ENCODE measurements around the gene CNNM4.

CNNM4 gene

GRCh38 chr2:96832754-96833507 is 72.2 kb downstream of the CNNM4 start:
- H3K4me3 ChIP-seq (ENCODE audit: low read length): no peak overlapping the region
- H3K9me3 ChIP-seq (ENCODE audit: control insufficient read depth, low read length): no peaks in the 10 kb centered on the region
- H3K9ac ChIP-seq (ENCODE audit: low read length): no peak overlapping the region
- peaks cover 16% of the 10 kb centered on the region for H3K36me3 ChIP-seq (ENCODE audit: control insufficient read depth, insufficient read depth, low read length)
- H3K27me3 ChIP-seq (ENCODE audit: control insufficient read depth, insufficient read depth, low read length): no peaks in the 10 kb centered on the region
- peaks cover 19% of the 10 kb centered on the region for H3K4me1 ChIP-seq (ENCODE audit: control insufficient read depth, insufficient read depth, low read length)

- Histone ChIP-seq H3K4me3 (ENCODE audit: low read length) (no peak overlapping the region), H3K4me1 (ENCODE audit: control insufficient read depth, insufficient read depth, low read length) (peaks cover 33% of the 10 kb centered on the region), H3K27me3 (ENCODE audit: control insufficient read depth, insufficient read depth, low read length) (no peaks in the 10 kb centered on the region), H3K9ac (ENCODE audit: low read length) (no peak overlapping the region), H3K36me3 (ENCODE audit: control insufficient read depth, insufficient read depth, low read length) (no peaks in the 10 kb centered on the region), H3K9me3 (ENCODE audit: control insufficient read depth, low read length) (no peaks in the 10 kb centered on the region)
Measured at GRCh38 chr2:96835830-96836229, 75.1 kb downstream of the CNNM4 start.

- H3K9me3 ChIP-seq (ENCODE audit: control insufficient read depth, low read length): no peaks in the 10 kb centered on the region
- no peaks in the 10 kb centered on the region for H3K36me3 ChIP-seq (ENCODE audit: control insufficient read depth, insufficient read depth, low read length)
- H3K9ac ChIP-seq (ENCODE audit: low read length): no peak overlapping the region
- H3K4me1 ChIP-seq (ENCODE audit: control insufficient read depth, insufficient read depth, low read length): peaks cover 22% of the 10 kb centered on the region
- no peaks in the 10 kb centered on the region for H3K27me3 ChIP-seq (ENCODE audit: control insufficient read depth, insufficient read depth, low read length)
- no peak overlapping the region for H3K4me3 ChIP-seq (ENCODE audit: low read length)
Measured at GRCh38 chr2:96837575-96837974, 76.9 kb downstream of the CNNM4 start.

- no peak overlapping the region for H3K4me3 ChIP-seq (ENCODE audit: low read length)
- no peaks in the 10 kb centered on the region for H3K9me3 ChIP-seq (ENCODE audit: control insufficient read depth, low read length)
- peaks cover 14% of the 10 kb centered on the region for H3K4me1 ChIP-seq (ENCODE audit: control insufficient read depth, insufficient read depth, low read length)
- H3K36me3 ChIP-seq (ENCODE audit: control insufficient read depth, insufficient read depth, low read length): no peaks in the 10 kb centered on the region
- no peaks in the 10 kb centered on the region for H3K27me3 ChIP-seq (ENCODE audit: control insufficient read depth, insufficient read depth, low read length)
- peak overlapping the region; percentile 39 for H3K9ac ChIP-seq (ENCODE audit: low read length)
Measured at GRCh38 chr2:96838345-96839292, 77.9 kb downstream of the CNNM4 start.

- peaks cover 14% of the 10 kb centered on the region for H3K4me1 ChIP-seq (ENCODE audit: control insufficient read depth, insufficient read depth, low read length)
- no peak overlapping the region for H3K4me3 ChIP-seq (ENCODE audit: low read length)
- H3K27me3 ChIP-seq (ENCODE audit: control insufficient read depth, insufficient read depth, low read length): no peaks in the 10 kb centered on the region
- H3K36me3 ChIP-seq (ENCODE audit: control insufficient read depth, insufficient read depth, low read length): no peaks in the 10 kb centered on the region
- H3K9ac ChIP-seq (ENCODE audit: low read length): peak overlapping the region; percentile 39
- H3K9me3 ChIP-seq (ENCODE audit: control insufficient read depth, low read length): no peaks in the 10 kb centered on the region
Measured at GRCh38 chr2:96839293-96839874, 78.7 kb downstream of the CNNM4 start.

GRCh38 chr2:96839875-96840850 is 79.5 kb downstream of the CNNM4 start:
- no peak overlapping the region for H3K9ac ChIP-seq (ENCODE audit: low read length)
- H3K9me3 ChIP-seq (ENCODE audit: control insufficient read depth, low read length): no peaks in the 10 kb centered on the region
- no peak overlapping the region for H3K4me3 ChIP-seq (ENCODE audit: low read length)
- H3K4me1 ChIP-seq (ENCODE audit: control insufficient read depth, insufficient read depth, low read length): peaks cover 14% of the 10 kb centered on the region
- no peaks in the 10 kb centered on the region for H3K36me3 ChIP-seq (ENCODE audit: control insufficient read depth, insufficient read depth, low read length)
- H3K27me3 ChIP-seq (ENCODE audit: control insufficient read depth, insufficient read depth, low read length): no peaks in the 10 kb centered on the region

- no peaks in the 10 kb centered on the region for H3K36me3 ChIP-seq (ENCODE audit: control insufficient read depth, insufficient read depth, low read length)
- H3K27me3 ChIP-seq (ENCODE audit: control insufficient read depth, insufficient read depth, low read length): no peaks in the 10 kb centered on the region
- H3K4me3 ChIP-seq (ENCODE audit: low read length): no peak overlapping the region
- H3K9ac ChIP-seq (ENCODE audit: low read length): no peak overlapping the region
- H3K4me1 ChIP-seq (ENCODE audit: control insufficient read depth, insufficient read depth, low read length): peaks cover 14% of the 10 kb centered on the region
- no peaks in the 10 kb centered on the region for H3K9me3 ChIP-seq (ENCODE audit: control insufficient read depth, low read length)
Measured at GRCh38 chr2:96841701-96842495, 81.2 kb downstream of the CNNM4 start.

- no peaks in the 10 kb centered on the region for H3K27me3 ChIP-seq (ENCODE audit: control insufficient read depth, insufficient read depth, low read length)
- H3K4me1 ChIP-seq (ENCODE audit: control insufficient read depth, insufficient read depth, low read length): peaks cover 14% of the 10 kb centered on the region
- H3K36me3 ChIP-seq (ENCODE audit: control insufficient read depth, insufficient read depth, low read length): no peaks in the 10 kb centered on the region
- no peaks in the 10 kb centered on the region for H3K9me3 ChIP-seq (ENCODE audit: control insufficient read depth, low read length)
- no peak overlapping the region for H3K4me3 ChIP-seq (ENCODE audit: low read length)
- no peak overlapping the region for H3K9ac ChIP-seq (ENCODE audit: low read length)
Measured at GRCh38 chr2:96842600-96842999, 81.9 kb downstream of the CNNM4 start.

- Histone ChIP-seq H3K36me3 (ENCODE audit: control insufficient read depth, insufficient read depth, low read length) (no peaks in the 10 kb centered on the region), H3K4me3 (ENCODE audit: low read length) (no peak within 1 kb of the TSS), H3K9ac (ENCODE audit: low read length) (no peak within 1 kb of the TSS), H3K4me1 (ENCODE audit: control insufficient read depth, insufficient read depth, low read length) (peaks cover 13% of the 10 kb centered on the region), H3K9me3 (ENCODE audit: control insufficient read depth, low read length) (no peaks in the 10 kb centered on the region), H3K27me3 (ENCODE audit: control insufficient read depth, insufficient read depth, low read length) (no peaks in the 10 kb centered on the region)
Measured at GRCh38 chr2:96843538-96844268, 83.0 kb downstream of the CNNM4 start, which contains the start of gene ANKRD23. TSS of gene ANKRD23 (minus strand) at chr2:96844021. CDS start at chr2:96843992, 29 bp downstream.

GRCh38 chr2:96844405-96844808 is 83.7 kb downstream of the CNNM4 start:
- peaks cover 6% of the 10 kb centered on the region for H3K4me1 ChIP-seq (ENCODE audit: control insufficient read depth, insufficient read depth, low read length)
- H3K36me3 ChIP-seq (ENCODE audit: control insufficient read depth, insufficient read depth, low read length): no peaks in the 10 kb centered on the region
- no peaks in the 10 kb centered on the region for H3K9me3 ChIP-seq (ENCODE audit: control insufficient read depth, low read length)
- H3K9ac ChIP-seq (ENCODE audit: low read length): no peak overlapping the region
- H3K4me3 ChIP-seq (ENCODE audit: low read length): no peak overlapping the region
- no peaks in the 10 kb centered on the region for H3K27me3 ChIP-seq (ENCODE audit: control insufficient read depth, insufficient read depth, low read length)

Measured in mucosa of stomach (tissue), 1 donor.